NK-92 (cell line): ENCODE measurements around the gene RALGPS2.
"Not testable (repeated sequence)": the region's sequence is repeated elsewhere in the genome, so short reads cannot be mapped to it uniquely, and the experiment has no call there.

Source experiments
- DNase-seq: peaks from one replicate; lab custom pipeline; 2025; ENCODE audit not compliant: unreplicated experiment; lab: John Stamatoyannopoulos, UW

RALGPS2 gene

GRCh38 chr1:178724376-178724727, 692 bp upstream of the RALGPS2 start:
- DNase-seq = no peak

- no peak for DNase-seq
Measured at GRCh38 chr1:178725466-178726086, 532 bp downstream of the RALGPS2 start.

- DNase-seq = no peak
Measured at GRCh38 chr1:178726087-178726517, 1.1 kb downstream of the RALGPS2 start.

- no peak for DNase-seq
Measured at GRCh38 chr1:178726545-178726944, 1.5 kb downstream of the RALGPS2 start.

GRCh38 chr1:178727014-178727895, 2.2 kb downstream of the RALGPS2 start:
- DNase-seq = no peak

- no peak for DNase-seq
Measured at GRCh38 chr1:178733972-178734371, 8.9 kb downstream of the RALGPS2 start.

- DNase-seq = no peak
Measured at GRCh38 chr1:178738780-178739179, 13.7 kb downstream of the RALGPS2 start.

GRCh38 chr1:178739285-178740045, 14.4 kb downstream of the RALGPS2 start:
- DNase-seq = no peak

- no peak for DNase-seq
Measured at GRCh38 chr1:178740491-178740890, 15.4 kb downstream of the RALGPS2 start.

- no peak for DNase-seq
Measured at GRCh38 chr1:178740924-178741323, 15.9 kb downstream of the RALGPS2 start.

- DNase-seq = no peak
Measured at GRCh38 chr1:178743801-178744200, 18.8 kb downstream of the RALGPS2 start.

GRCh38 chr1:178745260-178745659, 20.2 kb downstream of the RALGPS2 start:
- no peak for DNase-seq

GRCh38 chr1:178746345-178746744, 21.3 kb downstream of the RALGPS2 start:
- no peak for DNase-seq

GRCh38 chr1:178747361-178747760, 22.3 kb downstream of the RALGPS2 start:
- DNase-seq = not testable (repeated sequence)

GRCh38 chr1:178749581-178750166, 24.6 kb downstream of the RALGPS2 start:
- no peak for DNase-seq

GRCh38 chr1:178751046-178751445, 26.0 kb downstream of the RALGPS2 start:
- DNase-seq = no peak

- DNase-seq = no peak
Measured at GRCh38 chr1:178752891-178753290, 27.8 kb downstream of the RALGPS2 start.

GRCh38 chr1:178754655-178755256, 29.7 kb downstream of the RALGPS2 start:
- not testable (repeated sequence) for DNase-seq

- no peak for DNase-seq
Measured at GRCh38 chr1:178768423-178768822, 43.4 kb downstream of the RALGPS2 start.

GRCh38 chr1:178772952-178773351, 47.9 kb downstream of the RALGPS2 start:
- no peak for DNase-seq

GRCh38 chr1:178774263-178774662, 49.2 kb downstream of the RALGPS2 start:
- no peak for DNase-seq
